PC-3 (cell line): Measurements from ENCODE around the gene PCNX3. TPM values are rescaled to one million over a fixed set of nuclear protein-coding genes. Genes with fewer than 3 reads are reported as not detected.

Experiments
- ATAC-seq: fragments of 200-7000 bp; cut with Tn5 transposase; 2 replicates; pipeline ENCODE4 v1.9.1; 2020; ENCODE audit warnings: mild to moderate bottlenecking, moderate library complexity
- BruUV-seq: library from RNA; stranded (reverse); fragments of 400-500 nt; replicated peaks from 2 replicates; lab custom pipeline; 2021; lab: Mats Ljungman, UMichigan
- CTCF ChIA-PET: fragments of 300-600 bp; sonication (Branson Sonifier 250); formaldehyde crosslinking; loops from one replicate; lab custom pipeline; 2022; ENCODE audit warnings: antibody characterized with exemption; lab: Charles Lee
- POLR2A ChIA-PET: fragments of 300-600 bp; sonication (Branson Sonifier 250); formaldehyde crosslinking; loops from one replicate; lab custom pipeline; 2022; ENCODE audit warnings: antibody characterized with exemption; ENCODE audit not compliant: unreplicated experiment; lab: Charles Lee
- DNase-seq: peaks from one replicate; pipeline ENCODE4 v3.0.0-alpha.2; 2015
- H2AFZ ChIP-seq: fragments of 300-600 bp; sonication (generic); 2 replicates; pipeline ENCODE4 v1.6.0; 2016; ENCODE audit warnings: antibody characterized with exemption, low read length
- H3F3A ChIP-seq: fragments of 300-600 bp; sonication (generic); one replicate; pipeline ENCODE4 v1.6.0; 2017; ENCODE audit warnings: antibody characterized with exemption, low read length, control low read depth, mild to moderate bottlenecking; ENCODE audit not compliant: unreplicated experiment
- H3K27ac ChIP-seq: fragments of 300-600 bp; sonication (generic); 2 replicates; pipeline ENCODE4 v1.5.1; 2016; ENCODE audit warnings: mild to moderate bottlenecking, low read length
- H3K27me3 ChIP-seq: fragments of 300-600 bp; sonication (generic); 2 replicates; pipeline ENCODE4 v1.6.1; 2016; ENCODE audit warnings: low read length, mixed read lengths
- H3K36me3 ChIP-seq: fragments of 300-600 bp; sonication (generic); 2 replicates; pipeline ENCODE4 v1.6.1; 2016; ENCODE audit warnings: low read depth, mixed run types, low read length, mixed read lengths
- H3K4me1 ChIP-seq: fragments of 300-600 bp; sonication (generic); 2 replicates; pipeline ENCODE4 v1.5.1; 2016; ENCODE audit warnings: low read length; ENCODE audit not compliant: insufficient read depth
- H3K4me2 ChIP-seq: fragments of 300-600 bp; sonication (generic); 2 replicates; pipeline ENCODE4 v1.6.0; 2016; ENCODE audit warnings: low read length
- H3K4me3 ChIP-seq: fragments of 300-600 bp; sonication (generic); 2 replicates; pipeline ENCODE4 v1.5.1; 2016; ENCODE audit warnings: mild to moderate bottlenecking, low read length, mixed read lengths
- H3K79me2 ChIP-seq: fragments of 300-600 bp; sonication (generic); 2 replicates; pipeline ENCODE4 v1.6.1; 2017; ENCODE audit warnings: low read length, mixed read lengths
- H3K9ac ChIP-seq: fragments of 300-600 bp; sonication (generic); 2 replicates; pipeline ENCODE4 v1.6.0; 2016; ENCODE audit warnings: mild to moderate bottlenecking, low read length
- H3K9me2 ChIP-seq: fragments of 300-600 bp; sonication (generic); replicated peaks from 2 replicates; pipeline ENCODE4 v1.6.1; 2016; ENCODE audit warnings: mixed run types, low read length, mixed read lengths
- H3K9me3 ChIP-seq: fragments of 300-600 bp; sonication (generic); 2 replicates; pipeline ENCODE4 v1.6.1; 2016; ENCODE audit warnings: low read length, mixed read lengths
- H4K20me1 ChIP-seq: fragments of 300-600 bp; sonication (generic); 2 replicates; pipeline ENCODE4 v1.6.1; 2016; ENCODE audit warnings: low read length, mixed read lengths
- CTCF ChIP-seq: fragments of 300-600 bp; sonication (generic); conservative IDR thresholded peaks from 2 replicates; pipeline ENCODE4 v1.5.1; 2017; ENCODE audit warnings: antibody characterized with exemption, low read depth, mild to moderate bottlenecking, low read length
- EZH2 ChIP-seq: fragments of 300-600 bp; sonication (generic); IDR thresholded peaks from one replicate; pipeline ENCODE4 v1.6.1; 2017; ENCODE audit warnings: antibody characterized with exemption, mild to moderate bottlenecking, low read length; ENCODE audit not compliant: unreplicated experiment
- EZH2phosphoT487 ChIP-seq: fragments of 300-600 bp; sonication (generic); IDR thresholded peaks from 2 replicates; pipeline ENCODE4 v1.6.1; 2018; ENCODE audit warnings: mild to moderate bottlenecking, antibody characterized with exemption, low read length, borderline replicate concordance
- intact Hi-C: fragments of 100-400 bp; cut with micrococcal nuclease; formaldehyde crosslinking; loops from 2 replicates; pipeline ENCODE4 v1.9.0; 2023
- total RNA-seq: library from RNA; depleted of rRNA; stranded (reverse); fragments of >200 nt; gene quantifications from 2 replicates; pipeline ENCODE4 v1.2.3, GENCODE V29; 2014

Gene PCNX3
- total RNA-seq, 1 experiment from 2014 or later = 53.6 TPM

GRCh38 chr11:65646958-65647701 is 31.6 kb downstream of the PCNX3 start:
- peak; percentile 71 for DNase-seq
- Histone ChIP-seq H4K20me1 (no peaks in the 10 kb centered on the region), H3K9me3 (no peaks in the 10 kb centered on the region), H3K9ac (peak overlapping the region; percentile 48), H2AFZ (peak overlapping the region; percentile 85), H3K27me3 (no peaks in the 10 kb centered on the region), H3K4me1 (peaks cover 12% of the 10 kb centered on the region), H3K4me2 (peak overlapping the region; percentile 88), H3K9me2 (no peaks in the 10 kb centered on the region), H3K36me3 (no peaks in the 10 kb centered on the region), H3K4me3 (peak overlapping the region; percentile 76), H3F3A (no peaks in the 10 kb centered on the region), H3K27ac (no peak overlapping the region), H3K79me2 (no peaks in the 10 kb centered on the region)
- TF ChIP-seq CTCF = no peak
- peak; percentile 69 for ATAC-seq
- ChIA-PET POLR2A (interaction anchor here (0.5 to 0.7 kb wide), 4 partner anchors 44 to 312 kb away, joined by 3 to 13 read pairs (median 4); partner anchors contain the start of gene ZNRD2), CTCF (no interaction called here)
- no TSS peak for BruUV-seq
- intact Hi-C loops = no loop called here

GRCh38 chr11:65648997-65649493 is 33.5 kb downstream of the PCNX3 start:
- POLR2A ChIA-PET = no interaction called here
- CTCF ChIA-PET = interaction anchor here (0.6 kb wide), 1 partner anchor 292 kb away, joined by 4 read pairs; no protein-coding TSS in a partner anchor

More at GRCh38 chr11:65648997-65649493, 33.5 kb downstream of the PCNX3 start:
- Histone ChIP-seq H3K9me2 (no peaks in the 10 kb centered on the region), H3K4me1 (peaks cover 26% of the 10 kb centered on the region), H4K20me1 (no peaks in the 10 kb centered on the region), H3F3A (no peaks in the 10 kb centered on the region), H3K27ac (no peak overlapping the region), H3K79me2 (no peaks in the 10 kb centered on the region), H3K4me2 (no peak overlapping the region), H3K36me3 (no peaks in the 10 kb centered on the region), H3K9me3 (no peaks in the 10 kb centered on the region), H3K27me3 (no peaks in the 10 kb centered on the region), H3K9ac (no peak overlapping the region), H3K4me3 (no peak overlapping the region), H2AFZ (no peak overlapping the region)
- no peak for DNase-seq
- BruUV-seq = no TSS peak
- ATAC-seq = no peak
- TF ChIP-seq EZH2 = no peak
- TF ChIP-seq EZH2phosphoT487 = no peak
- no peak for TF ChIP-seq CTCF
- intact Hi-C loops = no loop called here
